GM13976 (cell line): Measurements from ENCODE around the gene KCNH2.
A peak's percentile ranks its signal among the peaks of the same experiment; 100 is the strongest.

Experiments
- DNase-seq: peaks from one replicate; pipeline ENCODE4 v3.0.0; 2012; ENCODE audit warnings: low spot score
- CTCF ChIP-seq: IDR thresholded peaks from 2 replicates; pipeline ENCODE4 v1.5.1; 2012; ENCODE audit warnings: borderline replicate concordance, mild to moderate bottlenecking; ENCODE audit not compliant: insufficient read depth; ENCODE audit errors: extremely low read depth, missing control alignments, control extremely low read depth
- in situ Hi-C: fragments of 300-500 bp; cut with MboI; formaldehyde crosslinking; loops from one replicate; pipeline ENCODE4 v1.12.0; 2022; ENCODE audit warnings: low sequenced_read_pairs, mixed read lengths, inconsistent platforms; ENCODE audit not compliant: unreplicated experiment

The KCNH2 gene

GRCh38 chr7:150989456-150989855 lies 11.3 kb upstream of the KCNH2 start:
- in situ Hi-C loops: loop anchor here (10.0 kb wide), 1 partner anchor 215 kb away; no protein-coding TSS in a partner anchor
- no peak for TF ChIP-seq CTCF
- no peak for DNase-seq

DNA sequence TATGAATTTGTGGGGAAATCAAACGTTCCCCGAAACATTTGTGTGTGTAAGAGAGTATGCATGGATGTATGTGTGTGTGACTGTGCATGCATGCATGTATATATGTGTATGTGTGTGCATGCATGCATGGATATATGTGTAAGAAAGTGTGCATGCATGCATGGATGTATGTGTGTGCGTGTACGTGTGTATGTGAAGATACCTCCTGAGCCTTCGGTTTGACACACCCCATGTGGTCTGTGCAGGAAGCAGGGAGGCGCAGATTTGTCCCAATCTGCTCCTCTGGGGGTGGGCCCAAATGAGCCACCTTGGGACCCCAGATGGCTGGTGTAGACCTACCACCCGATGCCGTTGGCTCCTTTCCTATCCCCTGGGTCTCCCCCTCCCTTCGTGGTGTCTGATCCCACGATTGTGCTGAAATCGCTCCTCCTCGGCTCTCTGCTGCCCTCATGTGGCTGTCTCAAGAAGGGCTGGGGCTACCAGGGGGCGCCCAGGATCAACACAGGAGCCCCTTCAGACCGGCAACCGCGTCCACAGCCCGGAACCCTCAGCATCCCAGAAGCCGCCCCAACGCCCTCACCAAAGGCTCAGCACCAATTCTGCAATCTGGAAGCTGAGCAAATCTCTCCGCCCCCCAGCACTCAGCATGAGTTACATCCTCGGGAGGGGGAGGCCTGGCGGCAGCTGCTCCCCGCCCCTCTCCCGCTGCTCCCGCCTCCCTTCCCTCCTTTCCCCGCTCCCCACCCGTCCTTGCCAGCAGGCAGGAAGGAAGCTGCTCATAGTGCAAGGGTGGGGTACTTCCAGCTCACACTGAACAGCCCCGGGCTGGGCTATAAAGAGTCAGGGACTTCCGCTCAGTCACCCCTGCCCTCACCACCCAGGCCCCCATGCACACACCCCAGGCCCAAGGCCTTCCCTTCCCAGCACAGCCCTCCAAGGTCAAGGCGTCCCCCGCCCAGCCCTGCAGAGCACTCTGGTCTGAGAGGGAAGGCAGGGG lies 10.4 kb upstream of the KCNH2 start:
- in situ Hi-C loops: loop anchor here (10.0 kb wide), 1 partner anchor 214 kb away; no protein-coding TSS in a partner anchor
- DNase-seq: peak; percentile 85
- TF ChIP-seq CTCF: peak; percentile 88

DNA sequence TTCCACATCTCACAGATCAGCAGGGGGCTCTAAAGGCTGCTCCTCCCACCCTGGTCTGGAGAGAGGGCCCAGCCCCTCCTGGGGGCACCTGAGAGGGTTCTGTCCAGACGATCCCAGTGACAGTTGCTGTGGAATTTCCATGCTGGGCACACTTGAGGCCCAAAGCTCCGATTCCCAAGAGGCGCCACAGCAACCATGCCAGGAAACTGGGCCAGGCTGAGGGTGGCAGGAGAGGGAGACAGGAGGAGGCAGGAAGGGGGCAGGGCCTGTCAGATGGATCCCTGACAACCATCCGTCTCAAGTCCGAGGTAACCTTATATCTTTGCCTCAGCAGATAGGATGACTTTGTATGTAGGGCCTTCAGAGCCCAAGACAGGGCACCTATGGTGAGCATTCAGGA lies 8.4 kb upstream of the KCNH2 start:
- DNase-seq: no peak
- TF ChIP-seq CTCF: no peak
- in situ Hi-C loops: loop anchor here (10.0 kb wide), 1 partner anchor 212 kb away; no protein-coding TSS in a partner anchor

DNA sequence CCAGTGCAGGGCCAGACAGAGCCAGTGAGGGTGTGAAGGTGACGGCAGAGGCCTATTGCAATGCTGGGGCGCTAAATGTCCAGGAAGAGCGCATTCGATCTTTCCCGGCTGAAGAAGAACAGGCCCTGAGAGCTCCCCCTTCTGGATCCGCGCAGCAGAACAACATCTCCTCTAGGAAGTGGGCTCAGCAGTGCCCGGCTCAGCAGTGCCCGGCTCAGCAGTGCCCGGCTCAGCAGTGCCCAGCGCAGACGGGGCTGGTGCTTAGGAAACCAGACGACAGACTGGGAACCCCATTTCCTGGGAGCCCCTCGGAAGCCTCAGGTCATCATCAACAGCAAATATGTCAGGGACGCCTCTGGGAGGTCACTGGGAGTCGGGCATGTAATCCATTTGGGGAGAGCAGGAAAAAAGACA lies 8.0 kb upstream of the KCNH2 start:
- in situ Hi-C loops: loop anchor here (10.0 kb wide), 1 partner anchor 211 kb away; no protein-coding TSS in a partner anchor
- DNase-seq: peak; percentile 73
- peak; percentile 75 for TF ChIP-seq CTCF

DNA sequence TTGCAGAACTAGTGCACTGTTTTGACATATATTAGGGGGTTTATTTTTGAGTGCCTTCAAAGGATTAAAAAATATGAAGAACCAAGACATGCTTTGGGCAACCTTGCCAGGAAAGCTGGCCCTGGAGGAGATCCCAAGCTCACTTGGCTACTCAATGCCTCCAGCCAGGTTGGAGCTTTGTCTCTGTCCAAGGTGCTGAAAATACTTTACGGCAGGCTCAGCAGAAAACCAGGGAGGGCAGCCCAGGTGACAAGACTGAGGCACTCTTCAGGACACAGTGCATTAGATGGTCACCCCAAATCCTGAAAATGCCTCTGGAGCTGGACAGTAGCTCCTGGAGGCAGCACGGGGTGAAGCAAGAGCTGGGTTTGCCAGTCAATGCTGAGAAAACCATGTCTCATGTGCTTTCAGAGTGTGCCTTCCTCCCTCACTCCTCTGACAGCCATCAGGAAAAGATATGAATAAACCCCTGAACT lies 5.8 kb upstream of the KCNH2 start:
- in situ Hi-C loops: loop anchor here (10.0 kb wide), 1 partner anchor 209 kb away; no protein-coding TSS in a partner anchor
- no peak for DNase-seq
- no peak for TF ChIP-seq CTCF

- TF ChIP-seq CTCF: no peak
- in situ Hi-C loops: loop anchor here (10.0 kb wide), 1 partner anchor 208 kb away; no protein-coding TSS in a partner anchor
- no peak for DNase-seq
Observed at GRCh38 chr7:150982351-150982750, 4.2 kb upstream of the KCNH2 start.
